ENCODE measurements around the gene EXOC1.
"Not testable (repeated sequence)": the region's sequence is repeated elsewhere in the genome, so short reads cannot be mapped to it uniquely, and the experiment has no call there.

- not testable (repeated sequence) for TF ChIP-seq CTCF (IDR thresholded peaks at IDR 0.05); POLR2AphosphoS5 (IDR thresholded peaks at IDR 0.05; ENCODE audit: low read depth, low read length); REST (IDR thresholded peaks at IDR 0.05; ENCODE audit: insufficient read depth in 1 of 2, low read depth in 2 of 2, low read length in 1 of 2); SIN3A (IDR thresholded peaks at IDR 0.05; ENCODE audit: borderline replicate concordance, insufficient read depth, low read depth, low read length); TCF7L2 (IDR thresholded peaks at IDR 0.05; ENCODE audit: low read depth, low read length)
These were observed 11.8 kb upstream of the EXOC1 start for GRCh38 chr4:55841373-55842239.
